Activated T-helper 1 cell treated with Interleukin-2 at 50 U/mL for 16 hours (primary cell): ENCODE results near the gene MORF4L2.
"Not testable (repeated sequence)": the region's sequence is repeated elsewhere in the genome, so short reads cannot be mapped to it uniquely, and the experiment has no call there.

Experiments used
- DNase-seq: peaks from one replicate; pipeline ENCODE4 v3.0.0-alpha.2; 2020; ENCODE audit warnings: low read depth

Gene MORF4L2

DNA sequence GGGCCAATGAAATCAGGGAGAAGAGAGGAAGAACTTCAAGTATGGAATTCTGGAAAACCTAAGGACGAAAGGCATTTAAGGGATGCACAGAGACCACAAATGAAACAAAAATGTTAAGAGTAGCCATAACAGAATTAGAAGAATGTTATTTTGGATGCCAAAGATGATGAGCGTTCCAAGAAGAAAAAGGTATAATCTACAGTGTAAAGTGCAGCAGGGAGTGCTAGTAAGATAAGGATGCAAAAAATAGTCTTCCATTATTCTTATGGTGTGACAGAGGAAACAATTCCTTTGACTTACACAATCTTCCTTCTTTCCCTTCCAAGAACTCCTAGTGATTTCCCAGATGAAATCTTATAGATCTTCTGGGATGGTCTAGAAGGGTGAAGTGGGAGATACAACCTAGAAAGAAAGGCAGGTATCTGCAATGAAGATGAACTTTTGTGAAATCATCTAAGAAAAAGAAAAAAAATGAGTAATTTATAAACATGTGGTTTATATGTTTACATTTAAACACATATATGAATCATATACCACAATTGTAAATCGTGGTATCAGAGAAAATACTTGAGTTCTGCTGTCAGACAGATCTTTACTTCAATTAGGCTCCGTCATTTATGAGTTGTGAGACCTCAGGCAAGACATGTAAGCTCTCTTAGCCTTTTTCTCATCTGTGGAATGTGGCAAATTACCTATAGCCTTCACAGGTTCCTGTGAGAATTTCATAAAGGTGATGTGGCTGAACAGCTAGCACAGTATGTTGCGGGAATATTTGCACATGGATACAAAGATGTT, 8.1 kb downstream of the MORF4L2 start:
- DNase-seq = no peak

DNA sequence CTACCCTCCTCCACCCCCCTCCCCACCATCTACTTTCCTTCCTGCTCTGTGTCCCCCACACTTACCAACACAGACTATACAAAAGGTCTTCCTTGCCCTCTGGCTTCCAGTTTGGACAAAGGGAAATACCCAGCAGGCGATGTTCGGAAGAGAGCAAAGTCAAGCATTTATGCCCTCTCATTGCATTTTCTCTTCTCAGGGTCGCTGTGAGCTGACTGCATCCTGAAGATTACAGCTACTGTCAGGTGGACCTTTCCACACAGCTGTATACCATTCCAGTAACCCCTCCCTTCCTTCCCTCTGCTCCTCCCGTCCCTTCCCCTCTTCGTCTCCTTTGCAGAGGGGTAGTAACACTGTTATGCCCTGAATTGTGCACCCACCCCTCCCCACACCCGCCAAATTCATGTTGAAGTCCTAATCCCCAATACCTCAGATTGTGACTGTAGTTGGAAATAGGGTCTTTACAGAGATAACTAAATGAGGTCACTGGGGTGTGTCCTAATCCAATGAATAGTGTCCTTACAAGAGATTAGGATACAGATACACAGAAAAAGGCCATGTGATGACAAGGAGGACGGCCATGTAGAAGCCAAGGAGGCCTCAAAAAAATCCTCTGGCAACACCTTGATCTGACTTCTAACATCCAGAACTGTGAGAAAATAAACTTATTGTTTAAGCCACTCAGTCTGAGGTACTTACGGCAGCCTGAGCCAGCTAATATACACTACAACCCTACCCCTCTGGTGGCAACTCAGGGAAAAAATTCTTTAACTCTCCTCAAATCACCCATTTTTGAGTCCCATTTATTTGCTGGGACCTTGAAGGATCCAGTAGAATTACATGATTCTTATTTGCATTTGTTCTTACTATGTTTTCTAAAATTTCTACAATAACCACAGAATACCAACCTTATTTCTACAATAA, 11.7 kb downstream of the MORF4L2 start:
- no peak for DNase-seq

DNA sequence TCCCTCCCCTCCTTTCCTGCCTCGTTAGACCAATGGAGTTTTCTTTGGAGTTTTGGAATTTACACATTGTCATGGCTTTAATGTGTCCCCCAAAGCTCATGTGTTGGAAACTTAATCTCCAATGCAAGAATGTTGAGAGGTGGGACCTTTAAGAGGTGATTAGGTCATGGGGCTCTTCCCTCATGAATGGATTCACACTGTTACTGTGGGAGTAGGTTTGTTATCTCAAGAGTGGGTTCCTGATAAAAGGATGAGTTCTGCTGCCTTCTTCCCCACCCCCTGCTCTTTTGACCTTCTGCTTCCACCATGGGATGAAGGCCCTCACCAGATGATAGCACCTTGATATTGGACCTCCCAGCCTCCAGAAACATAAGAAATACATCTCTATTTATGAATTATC, 16.8 kb downstream of the MORF4L2 start:
- no peak for DNase-seq

DNA sequence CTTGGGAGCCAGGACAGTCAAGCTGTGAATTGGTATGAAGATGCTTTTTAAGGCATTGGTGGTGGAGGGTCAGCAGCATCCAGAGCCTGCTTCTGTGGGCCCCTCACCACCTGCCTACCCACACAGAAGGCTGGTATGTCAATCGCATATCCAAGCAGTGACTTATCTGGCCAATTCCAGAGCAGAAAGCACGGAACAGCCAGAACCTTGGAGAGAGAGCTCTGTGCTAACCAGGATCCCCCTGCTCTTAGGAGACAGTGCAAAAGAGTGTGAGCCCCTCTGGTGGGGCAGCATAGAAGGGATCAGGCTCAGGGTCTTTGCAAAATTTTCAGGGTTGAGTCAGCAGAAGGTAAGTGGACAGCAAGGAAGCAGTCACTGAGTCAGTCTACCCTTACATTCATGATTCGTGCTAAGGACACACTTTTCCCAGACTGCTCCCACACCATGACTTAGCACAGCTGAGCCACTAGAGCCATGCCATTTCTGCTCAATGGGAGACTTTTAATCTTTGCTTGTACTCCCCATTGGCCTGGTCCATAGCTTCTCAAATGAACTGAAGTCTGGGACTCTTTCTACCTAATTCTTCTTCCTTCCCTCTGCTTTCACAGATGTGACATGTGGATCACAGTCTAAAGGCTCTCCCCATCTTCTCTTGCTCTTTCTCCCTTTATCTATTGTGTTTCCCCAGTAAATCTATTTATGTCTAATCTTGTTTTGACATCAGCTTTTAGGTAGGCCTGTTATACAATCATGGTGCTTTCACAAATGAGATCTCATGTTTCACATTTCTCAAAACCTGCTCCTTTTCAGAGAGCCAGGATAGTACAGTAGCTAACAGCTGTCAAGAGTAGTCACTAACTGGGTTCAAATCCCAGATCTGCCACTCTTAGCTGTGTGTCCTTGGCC, 20.0 kb downstream of the MORF4L2 start:
- no peak for DNase-seq

DNA sequence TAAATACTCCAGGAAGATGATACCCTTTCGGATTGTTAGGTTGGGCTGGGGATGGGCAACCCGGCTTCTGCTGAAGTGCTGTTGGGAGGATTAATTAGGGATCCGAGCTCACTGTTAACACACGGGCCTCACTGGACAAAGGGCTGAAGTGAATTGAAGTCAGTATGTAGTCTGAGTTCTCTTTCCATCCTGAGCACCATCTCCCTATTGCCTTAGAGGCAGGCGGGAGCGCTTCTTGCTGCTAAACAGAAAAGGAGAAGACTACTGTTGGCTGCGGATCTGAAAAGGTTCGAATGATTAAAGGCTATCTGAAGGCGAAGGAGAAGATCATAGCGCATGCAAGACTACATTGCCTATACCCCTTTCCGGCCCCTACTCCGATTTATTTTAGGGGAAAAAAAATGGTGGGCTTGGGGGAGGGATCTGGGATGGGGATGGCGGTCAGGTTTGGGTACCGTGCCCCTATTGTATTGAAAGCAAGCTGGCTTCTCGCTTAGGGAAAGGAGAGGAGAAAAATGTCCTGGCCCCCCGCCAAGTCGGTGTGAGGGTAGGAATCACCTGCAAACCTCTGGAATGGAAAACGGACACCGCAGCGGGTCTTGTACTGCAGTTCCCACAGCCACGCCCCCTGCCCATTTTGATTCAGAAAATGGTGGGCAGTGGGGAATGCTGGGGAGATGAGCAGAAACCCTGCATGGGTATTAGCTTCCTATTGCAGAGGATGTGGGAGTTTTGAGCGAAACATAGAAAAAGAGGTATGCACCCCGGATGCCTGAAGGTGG, 22.3 kb downstream of the MORF4L2 start:
- no peak for DNase-seq

DNA sequence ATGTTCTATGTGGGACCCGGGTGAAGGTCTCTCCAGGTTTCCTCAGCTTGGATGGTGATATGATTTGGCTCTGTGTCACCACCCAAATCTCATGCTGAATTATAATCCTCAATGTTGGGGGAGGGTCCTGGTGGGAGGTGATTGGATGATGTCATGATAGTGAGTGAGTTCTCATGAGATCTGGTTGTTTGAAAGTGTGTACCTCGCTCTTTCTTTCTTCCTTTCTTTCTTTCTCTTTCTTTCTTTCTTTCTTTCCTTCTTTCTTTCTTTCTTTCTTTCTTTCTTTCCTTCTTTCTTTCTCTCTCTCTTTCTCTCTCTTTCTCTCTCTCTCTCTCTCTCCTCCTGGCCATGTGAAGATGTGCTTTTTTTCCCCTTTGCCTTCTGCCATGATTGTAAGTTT, 27.0 kb downstream of the MORF4L2 start:
- DNase-seq = not testable (repeated sequence)

DNA sequence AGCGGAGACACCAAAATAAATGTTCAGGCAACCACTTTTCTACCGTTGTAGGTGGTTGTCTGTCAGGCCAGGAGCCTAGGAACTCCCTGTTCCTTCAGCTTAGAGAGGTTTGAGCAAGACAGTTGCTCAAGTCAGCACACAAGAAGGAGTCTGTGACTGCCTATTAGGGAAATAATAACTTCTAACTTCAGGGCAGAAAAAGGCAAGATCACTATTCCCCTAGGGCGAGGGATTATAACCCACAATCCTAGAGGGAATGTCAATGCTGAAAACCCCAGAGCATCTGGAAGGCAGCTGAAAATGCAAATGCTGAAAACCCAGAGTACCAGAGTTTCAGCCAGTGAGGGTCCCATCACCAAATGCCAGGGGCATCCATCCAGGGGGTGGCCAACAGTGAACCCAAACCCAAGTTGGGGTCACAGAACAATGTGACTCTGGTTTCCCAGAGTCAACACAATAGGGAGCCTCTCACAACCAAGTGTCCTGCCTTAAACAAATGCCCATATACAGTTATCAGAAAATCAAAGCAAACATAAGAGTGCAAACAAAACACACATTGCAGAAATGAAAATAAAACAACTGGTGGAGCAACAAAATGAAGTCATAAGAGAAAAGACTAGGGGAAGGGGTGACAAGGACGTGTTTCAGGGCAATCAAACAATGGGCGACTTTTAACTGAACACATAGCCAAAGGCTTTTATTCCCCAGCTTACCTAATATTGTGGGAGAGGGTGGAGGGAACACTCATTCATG, 27.6 kb downstream of the MORF4L2 start:
- DNase-seq = no peak

DNA sequence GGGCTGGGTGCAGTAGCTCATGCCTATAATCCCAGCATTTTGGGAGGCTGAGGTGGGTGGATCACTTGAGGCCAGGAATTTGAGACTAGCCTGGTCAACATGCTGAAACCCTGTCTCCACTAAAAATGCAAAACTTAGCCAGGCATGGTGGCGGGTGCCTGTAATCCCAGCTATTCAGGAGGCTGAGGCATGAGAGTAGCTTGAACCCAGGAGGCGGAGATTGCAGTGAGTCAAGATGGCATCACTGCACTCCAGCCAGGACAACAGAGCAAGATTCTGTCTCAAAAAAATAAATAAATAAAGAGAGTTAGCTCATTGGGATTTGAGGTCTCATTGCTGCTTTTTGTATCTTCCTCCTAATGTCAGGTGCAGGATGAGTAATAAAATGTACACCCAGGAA, 29.4 kb downstream of the MORF4L2 start:
- DNase-seq = not testable (repeated sequence)

DNA sequence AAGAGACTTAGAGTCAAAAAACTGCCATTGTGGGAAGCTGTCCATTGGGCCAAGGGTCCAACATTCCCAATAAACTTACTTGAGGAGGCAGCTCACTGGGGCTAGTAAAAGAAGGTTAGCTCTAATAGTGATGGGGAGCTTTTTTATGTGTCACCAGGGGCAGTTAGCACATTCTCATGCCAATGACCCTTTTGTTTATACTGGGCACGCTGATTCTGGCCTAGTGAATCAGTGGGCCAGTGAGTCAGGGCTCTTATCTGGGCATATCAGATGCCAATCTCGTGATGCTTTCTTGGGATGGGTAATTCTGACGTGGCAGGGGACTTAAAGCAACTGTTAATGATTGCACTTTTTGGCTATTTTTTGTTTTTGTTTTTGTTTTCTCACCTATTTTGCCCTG, 29.9 kb downstream of the MORF4L2 start:
- DNase-seq = no peak

DNA sequence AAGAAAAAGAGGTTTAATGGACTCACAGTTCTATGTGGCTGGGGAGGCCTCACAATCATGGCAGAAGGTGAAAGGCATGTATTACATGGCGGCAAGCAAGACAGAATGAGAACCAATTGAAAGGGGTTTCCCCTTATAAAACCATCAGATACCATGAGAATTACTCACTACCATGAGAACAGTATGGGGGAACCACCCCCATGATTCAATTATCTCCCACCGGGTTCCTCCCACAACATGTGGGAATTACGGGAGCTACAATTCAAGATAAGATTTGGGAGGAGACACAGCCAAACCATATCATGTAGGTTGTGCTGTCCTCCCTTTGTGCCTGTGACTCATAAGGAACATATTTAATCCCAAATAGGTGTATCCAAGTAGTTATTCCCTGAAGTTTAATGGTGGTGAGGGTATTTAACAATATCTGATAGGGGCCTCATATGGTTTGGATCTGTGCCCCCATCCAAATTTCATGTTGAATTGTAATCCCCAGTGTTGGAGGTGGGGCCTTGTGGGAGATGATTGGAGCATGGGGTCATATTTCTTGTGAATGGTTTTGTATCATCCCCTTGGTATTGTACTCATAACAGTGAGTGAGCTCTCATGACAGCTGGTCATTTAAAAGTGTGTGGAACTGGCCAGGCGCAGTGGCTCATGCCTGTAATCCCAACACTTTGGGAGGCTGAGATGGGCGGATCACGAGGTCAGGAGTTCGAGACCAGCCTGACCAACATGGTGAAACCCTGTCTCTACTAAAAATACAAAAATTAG, 31.1 kb downstream of the MORF4L2 start:
- not testable (repeated sequence) for DNase-seq

DNA sequence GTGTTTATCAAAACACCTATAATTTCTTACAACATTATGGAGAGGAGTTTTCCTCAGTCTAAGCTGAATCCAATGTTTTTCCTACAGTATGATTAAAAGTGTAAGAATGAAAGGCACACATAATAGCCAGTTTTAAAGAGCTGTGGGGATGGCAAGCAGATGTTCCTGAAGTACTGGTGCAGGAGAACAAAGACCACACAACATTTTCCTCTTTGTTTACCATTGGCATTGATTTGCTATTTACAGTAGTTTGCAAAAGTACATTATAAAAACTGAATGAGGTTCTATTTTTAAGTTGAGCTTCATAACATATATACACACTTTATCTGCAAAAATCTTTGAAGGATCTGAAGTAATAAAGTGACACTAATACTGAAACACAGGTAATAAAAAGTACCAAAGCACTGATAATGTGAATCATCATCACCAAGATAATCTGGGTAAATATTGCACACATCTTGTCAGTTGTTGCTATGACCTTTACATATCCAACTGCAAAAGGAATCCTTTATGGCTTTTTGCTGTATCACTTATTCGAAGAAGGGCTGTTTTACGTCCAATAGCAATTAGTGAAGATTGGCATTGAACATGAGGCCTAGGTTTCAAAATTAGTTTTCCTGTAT, 35.2 kb downstream of the MORF4L2 start:
- no peak for DNase-seq

DNA sequence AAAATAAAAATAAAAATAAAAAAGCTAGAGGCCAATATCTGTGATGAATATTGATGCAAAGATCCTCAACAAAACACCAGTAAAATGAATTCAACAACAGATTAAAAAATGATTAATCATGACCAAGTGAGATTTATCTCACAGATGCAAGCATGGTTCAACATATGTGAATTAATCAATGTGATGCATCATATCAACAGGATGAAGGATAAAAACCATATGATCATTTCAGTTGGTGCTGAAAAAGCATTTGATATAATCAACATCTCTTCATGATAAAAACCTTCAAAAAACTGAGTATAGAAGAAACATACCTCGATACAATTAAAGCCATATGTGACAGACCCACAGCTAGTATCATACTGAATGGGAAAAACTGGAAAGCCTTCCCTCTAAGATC, 38.9 kb downstream of the MORF4L2 start:
- DNase-seq = no peak

DNA sequence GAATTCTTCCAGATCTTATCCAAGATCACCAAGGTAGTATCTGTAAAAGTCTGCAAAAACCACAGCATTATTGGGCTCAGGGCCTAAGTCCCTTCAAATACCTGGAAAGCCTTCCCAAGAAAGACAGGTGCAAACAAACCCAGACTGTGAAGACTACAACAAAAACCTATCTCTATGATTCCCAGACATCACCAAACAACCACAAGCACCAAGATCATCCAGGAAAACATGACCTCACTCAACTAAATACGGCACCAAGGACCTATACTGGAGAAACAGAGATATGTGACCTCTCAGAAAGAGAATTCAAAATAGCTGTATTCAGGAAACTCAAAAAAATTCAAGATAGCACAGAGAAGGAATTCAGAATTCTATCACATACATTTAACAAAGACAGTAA, 42.4 kb downstream of the MORF4L2 start:
- DNase-seq = no peak

DNA sequence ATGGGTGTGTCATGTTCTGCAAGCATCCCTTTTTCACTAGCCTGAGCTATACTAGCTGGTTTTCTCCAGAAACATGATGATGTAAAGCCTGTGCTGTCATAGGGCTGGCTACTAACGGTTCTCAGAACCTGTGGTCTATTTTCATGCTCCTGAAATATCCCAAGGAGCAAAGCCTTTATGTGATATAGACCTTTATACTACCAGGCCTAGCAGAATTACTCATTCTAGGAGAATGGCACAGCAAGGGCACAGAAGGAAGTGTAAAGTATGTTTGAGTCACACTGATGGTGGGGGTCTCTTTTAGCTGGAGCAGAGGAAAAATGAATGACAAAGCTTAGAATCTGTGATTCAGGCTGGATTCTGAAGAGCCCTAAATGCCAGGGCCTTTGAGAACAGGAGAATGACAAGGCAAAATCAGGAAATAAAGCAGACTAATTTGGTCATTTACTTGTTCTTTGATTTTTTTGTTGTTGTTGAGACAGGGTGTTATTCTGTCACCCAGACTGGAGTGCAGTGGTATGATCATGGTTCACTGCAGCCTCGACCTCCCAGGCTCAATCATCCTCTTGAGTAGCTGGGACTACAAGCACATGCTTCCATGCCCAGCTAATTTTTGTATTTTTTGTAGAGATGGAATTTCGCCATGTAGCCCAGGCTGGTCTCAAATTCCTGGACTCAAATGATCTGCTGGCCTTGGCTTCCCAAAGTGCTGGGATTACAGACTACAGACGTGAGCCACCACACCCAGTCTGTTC, 45.9 kb downstream of the MORF4L2 start:
- DNase-seq = no peak

DNA sequence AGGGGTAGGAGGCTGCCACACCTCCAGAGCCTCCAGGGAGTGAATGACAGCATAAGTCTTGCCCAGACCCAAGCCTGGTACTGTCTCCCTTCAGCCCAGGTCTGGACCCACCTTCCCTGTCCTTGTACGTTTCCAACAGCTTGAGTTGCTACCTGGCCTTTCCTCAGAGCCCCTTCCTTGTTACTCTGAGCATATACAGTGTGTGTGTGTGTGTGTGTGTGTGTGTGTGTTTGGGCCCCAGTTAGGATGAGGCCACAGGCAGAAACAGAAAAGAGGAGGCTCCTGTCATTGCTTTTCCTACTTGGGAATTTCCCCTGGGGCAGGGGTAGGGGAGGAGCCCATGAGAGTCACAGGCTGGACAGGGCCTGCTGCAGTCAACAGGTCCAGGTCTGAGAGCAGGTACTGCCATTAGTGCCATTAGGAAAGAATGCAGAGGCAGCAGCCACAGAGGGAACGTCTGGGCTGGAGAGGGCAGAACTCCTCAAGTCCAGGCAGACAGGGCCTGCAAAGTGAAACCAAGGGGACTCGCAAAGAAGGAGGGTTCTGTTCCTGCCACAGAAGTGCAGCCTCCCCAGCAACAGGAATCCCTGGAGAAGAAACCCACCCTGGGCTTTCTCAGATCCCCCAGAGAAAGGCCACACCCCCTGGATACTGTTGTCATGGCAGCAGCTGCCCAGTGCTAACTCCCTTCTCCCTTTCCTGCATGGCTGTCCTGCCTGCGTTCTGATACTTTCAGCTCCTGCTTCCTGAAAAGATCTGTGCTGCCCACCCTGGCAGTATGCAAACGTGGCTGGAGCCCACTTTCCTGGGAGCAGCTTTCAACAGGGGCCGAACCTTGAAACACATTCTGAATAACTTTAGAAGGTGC, 47.8 kb downstream of the MORF4L2 start:
- not testable (repeated sequence) for DNase-seq

DNA sequence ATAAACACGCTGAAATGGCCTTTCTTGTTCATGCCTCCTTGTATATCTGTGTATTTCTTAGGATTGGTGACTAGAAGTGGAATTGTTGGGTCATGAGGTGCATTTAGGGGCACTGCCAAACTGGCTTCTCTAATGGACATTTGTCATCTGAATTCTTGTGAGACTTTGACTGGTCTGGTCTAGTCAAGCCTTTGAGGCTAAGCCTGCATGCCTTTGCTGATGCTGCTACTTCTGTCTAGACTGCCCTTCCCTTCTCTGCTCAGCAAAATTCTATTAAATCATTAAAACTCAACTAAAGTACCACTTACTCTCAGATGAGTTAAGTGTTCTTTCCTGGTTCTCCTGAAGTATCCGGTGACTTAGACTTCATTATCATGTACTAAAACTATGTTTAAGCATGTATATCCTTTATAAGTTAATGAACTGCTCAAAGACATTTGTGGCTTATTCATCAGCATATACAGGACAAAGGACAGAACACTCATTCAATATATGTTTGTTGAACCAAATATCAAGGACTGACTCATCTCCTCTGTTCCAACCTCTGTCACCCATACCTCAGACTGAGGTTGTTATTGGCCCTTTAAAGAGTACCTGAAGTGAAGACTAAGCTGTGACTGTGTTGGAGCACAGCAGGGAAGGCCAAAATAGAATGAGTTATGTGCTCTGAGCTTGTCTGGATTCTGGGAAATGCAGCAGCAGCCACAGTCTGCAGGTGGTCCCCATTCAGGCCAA, 48.7 kb downstream of the MORF4L2 start:
- DNase-seq = no peak

DNA sequence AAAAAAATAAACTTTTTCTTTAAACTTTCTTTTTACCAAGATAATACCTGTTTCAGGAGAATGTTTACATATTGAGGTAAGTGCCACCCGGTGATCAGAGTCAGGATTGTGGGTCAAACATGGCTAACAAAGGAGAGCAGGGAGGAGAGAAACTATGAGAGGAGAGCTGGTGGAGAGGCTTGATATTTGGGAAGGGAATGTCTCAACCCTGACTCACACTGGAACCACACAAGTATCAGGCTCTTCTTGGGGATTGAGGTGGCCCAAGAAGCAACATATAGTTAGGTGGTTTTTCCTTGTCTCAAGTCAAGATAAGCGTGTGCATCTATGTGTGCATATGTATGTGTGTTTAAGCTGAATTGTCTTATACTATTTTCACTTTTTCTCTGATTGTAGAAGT, 51.1 kb downstream of the MORF4L2 start:
- no peak for DNase-seq
